ENCODE measurements around the gene SLC25A39.
"Not testable (repeated sequence)": the region's sequence is repeated elsewhere in the genome, so short reads cannot be mapped to it uniquely, and the experiment has no call there.

The SLC25A39 gene

GRCh38 chr17:44333371-44333770 lies 8.7 kb upstream of the SLC25A39 start:
- no peak for DNase-seq

DNA sequence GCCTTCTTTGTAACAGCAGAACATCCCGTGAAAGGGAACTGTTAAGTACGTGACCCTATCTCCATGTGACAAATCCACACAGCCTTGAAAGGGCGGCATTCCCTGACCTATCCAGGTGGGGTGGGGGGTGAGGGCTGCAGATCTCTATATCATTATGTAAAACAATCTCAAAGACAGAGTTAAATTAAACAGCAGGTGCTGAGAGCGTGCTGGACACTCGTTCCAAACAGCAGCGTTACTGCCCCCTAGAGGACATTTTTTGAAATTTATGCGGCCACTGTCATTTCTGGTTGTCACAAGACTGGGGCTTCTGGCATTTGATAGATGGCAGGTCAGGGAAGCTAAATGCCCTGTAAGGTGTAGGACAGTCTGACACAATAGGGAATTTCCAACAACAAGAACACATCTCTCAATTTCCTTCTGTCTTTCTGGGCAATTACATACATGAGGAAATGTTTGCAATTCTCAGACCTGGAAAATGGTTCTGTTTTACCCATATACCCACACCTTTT lies 6.7 kb upstream of the SLC25A39 start:
- DNase-seq: peak; percentile 46

DNA sequence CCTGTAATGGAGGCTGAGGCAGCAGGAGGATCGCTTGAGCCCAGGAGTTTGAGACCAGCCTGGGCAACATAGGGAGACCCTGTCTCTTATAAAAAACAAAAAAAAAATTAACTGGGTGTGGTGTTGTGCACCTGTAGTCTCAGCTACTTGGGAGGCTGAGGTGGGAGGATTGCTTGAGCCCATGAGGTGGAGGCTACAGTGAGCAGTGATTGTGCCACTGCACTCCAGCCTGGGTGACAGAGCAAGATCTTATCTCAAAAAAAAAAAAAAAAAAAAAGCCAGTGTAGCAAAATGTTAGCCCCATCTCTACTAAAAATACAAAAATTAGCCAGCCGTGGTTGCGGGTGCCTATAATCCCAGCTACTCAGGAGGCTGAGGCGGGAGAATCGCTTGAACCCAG lies 5.6 kb upstream of the SLC25A39 start:
- DNase-seq: not testable (repeated sequence)

GRCh38 chr17:44329516-44329915 lies 4.9 kb upstream of the SLC25A39 start:
- DNase-seq: not testable (repeated sequence)

- no peak for DNase-seq
These were observed 3.3 kb upstream of the SLC25A39 start for GRCh38 chr17:44327715-44328449.

DNA sequence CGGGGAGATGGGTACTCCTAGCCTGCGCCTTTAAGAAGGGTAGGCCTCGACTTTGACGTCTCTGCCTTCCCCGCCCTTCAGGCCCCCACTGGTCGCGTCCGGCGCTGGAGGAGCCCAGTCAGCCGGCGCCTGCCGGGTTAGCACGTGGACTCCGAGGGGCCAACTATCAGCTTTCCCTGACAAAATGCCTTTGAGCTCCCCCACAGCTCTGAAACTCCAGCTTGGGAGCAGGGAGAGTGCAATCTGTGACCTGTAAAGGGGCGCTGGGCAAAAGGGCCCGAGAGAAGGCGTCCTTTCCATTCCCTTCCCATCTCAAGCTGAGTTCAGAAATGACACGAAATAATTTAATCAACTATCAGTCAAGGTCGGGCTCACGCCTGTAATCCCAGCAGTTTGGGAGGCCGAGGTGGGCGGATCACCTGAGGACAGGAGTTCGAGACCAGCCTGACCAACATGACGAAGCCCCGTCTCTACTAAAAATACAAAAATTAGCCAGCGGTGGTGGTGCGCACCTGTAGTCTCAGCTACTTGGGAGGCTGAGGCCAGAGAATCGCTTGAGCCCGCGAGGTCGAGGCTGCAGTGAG lies 2.3 kb upstream of the SLC25A39 start:
- DNase-seq: peak; percentile 60

GRCh38 chr17:44324092-44324570 lies 492 bp downstream of the SLC25A39 start:
- no peak for DNase-seq

- DNase-seq: no peak
These were observed 1.1 kb downstream of the SLC25A39 start for GRCh38 chr17:44323359-44324091.

DNA sequence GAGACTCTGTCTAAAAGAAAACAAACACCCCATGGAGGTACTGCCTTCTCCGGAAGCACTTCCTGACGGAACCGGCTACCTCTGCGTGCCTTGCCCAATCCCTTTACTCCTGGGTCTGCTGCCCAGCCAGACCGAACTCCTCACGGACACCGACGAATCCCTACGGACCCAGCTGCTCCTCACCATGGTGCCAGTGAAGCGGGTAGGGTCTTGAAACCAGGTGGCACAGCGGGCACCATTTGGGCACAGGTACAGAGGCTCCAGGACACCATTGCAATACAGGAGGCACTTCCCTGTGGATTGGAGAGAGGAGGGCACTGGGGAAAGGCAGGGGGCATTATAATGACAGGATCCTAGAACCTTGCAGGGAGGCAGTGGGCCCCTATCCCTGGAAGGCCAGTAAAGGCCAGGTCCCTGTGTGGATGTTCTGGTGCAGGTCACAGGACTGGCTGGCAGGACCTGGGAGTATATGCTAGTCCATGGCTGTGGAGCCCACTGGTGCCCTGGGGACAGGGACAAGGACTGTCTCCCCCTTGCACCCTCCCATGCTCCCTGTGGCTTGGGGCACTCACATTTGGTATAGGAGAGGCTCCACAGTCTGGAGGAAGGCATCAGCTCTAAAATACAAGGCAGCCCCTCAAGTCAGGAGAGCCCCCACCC lies 2.3 kb downstream of the SLC25A39 start:
- DNase-seq: no peak

DNA sequence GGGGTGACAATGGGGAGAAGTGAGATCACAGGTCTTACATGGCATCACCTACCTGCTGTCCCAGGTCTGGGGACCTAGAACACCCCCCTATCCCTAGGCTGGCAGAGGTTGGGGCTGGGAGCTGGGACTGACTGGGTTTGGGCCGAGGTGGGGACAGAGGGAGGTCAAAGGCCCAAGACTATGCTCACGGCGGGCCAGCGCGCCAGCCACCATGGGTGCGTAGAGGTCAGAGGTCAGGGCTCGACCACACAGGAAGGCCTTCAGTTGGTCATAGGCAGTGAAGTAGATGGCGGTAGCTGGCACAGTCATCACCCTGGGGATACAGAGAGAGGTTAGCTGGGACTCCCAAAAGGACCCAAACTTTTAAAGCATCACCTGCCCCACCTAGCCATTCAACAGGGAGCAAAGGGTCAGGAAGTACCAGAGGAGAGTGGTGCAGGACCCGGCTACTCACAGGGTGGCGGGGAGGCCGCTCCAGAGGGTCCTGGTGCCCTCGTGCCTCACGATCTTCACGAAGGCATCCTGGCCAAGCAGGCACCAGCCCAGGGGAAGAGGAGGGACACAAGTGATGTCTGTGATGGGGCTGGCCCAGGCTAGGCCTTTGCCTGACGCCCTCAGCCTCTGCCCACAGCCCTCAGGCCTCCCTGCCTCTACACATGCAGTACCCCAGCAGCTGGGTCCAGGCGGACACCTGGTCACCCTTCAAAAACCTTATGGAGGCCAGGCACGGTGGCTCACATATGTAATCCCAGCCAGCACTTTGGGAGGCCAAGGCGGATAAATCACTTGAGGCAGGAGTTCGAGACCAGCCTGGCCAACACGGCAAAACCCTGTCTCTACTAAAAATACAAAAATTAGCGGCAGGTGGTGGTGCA lies 3.1 kb downstream of the SLC25A39 start:
- DNase-seq: no peak

- no peak for DNase-seq
These were observed 4.6 kb downstream of the SLC25A39 start for GRCh38 chr17:44320066-44320465.

- no peak for DNase-seq
These were observed 6.3 kb downstream of the SLC25A39 start for GRCh38 chr17:44318077-44318892.

GRCh38 chr17:44317545-44317944 lies 7.1 kb downstream of the SLC25A39 start:
- no peak for DNase-seq

- no peak for DNase-seq
These were observed 8.6 kb downstream of the SLC25A39 start for GRCh38 chr17:44315760-44316731.

DNA sequence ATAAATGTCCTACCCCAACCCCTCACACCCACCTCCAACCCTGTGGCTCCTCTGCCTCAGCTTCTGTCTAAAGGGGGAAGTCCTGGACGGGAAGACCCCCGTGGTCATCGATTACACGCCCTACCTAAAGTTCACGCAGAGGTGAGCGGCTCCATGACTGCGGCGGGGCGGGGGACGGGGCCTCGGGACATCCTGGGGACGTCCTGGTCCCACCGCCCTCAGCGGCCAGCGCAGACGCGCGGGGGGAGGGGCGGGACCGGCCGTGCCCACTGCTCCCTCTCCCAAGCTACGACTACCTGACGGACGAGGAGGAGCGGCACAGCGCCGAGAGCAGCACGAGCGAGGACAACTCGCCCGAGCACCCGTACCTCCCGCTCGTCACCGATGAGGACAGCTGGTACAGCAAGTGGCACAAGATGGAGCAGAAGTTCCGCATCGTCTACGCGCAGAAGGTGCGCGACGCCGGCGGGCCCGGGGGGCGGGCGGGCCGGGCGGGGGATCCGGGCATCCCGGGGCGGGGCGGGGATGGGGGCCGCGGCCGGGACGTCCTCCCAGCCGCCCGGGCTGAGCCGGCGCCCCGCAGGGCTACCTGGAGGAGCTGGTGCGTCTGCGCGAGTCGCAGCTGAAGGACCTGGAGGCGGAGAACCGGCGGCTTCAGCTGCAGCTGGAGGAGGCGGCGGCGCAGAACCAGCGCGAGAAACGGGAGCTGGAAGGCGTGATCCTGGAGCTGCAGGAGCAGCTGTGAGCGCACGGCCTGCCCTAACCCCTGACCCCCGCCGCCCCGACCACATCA lies 9.6 kb downstream of the SLC25A39 start:
- DNase-seq: peak; percentile 61

DNA sequence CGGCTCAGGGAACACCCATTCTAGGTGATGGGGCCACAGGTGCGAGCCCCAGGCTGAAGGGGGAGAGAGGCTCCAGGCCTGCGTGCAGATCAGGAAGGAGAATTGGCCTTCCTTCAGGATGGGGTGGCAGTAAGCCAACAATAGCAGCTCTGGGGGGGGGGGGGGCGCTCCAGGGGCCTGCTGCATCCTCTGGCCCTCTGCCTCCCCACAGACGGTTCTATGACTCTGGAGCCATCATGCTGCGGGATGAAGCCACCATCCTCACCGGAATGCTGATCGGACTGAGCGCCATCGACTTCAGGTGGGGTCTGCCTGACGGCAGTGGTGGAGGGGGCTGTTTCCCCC lies 10.1 kb downstream of the SLC25A39 start:
- no peak for DNase-seq

DNA sequence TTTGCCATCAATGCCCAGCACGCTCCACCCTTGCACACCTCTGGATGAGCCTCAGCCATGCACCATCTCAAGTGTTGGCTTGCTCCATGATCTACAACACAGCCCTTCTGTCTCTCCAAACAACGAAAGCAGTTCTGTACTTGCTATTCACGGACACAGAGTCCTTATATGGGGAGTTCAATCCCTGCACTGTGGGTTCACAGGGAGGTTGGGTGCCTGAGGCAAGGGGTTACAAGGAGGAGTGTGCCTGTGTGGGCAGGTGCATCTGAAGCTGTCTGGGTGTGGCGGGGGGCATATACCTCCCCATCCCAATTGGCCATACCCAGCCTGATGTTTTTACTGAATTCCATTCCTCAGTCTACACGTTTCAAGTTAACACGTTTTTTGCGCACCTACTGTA lies 10.6 kb downstream of the SLC25A39 start:
- DNase-seq: no peak

GRCh38 chr17:44312396-44313104 lies 12.1 kb downstream of the SLC25A39 start:
- no peak for DNase-seq

Data from NCI-H510A (cell line).